ENCODE measurements around the gene ZNF81. TPM values are rescaled to one million over a fixed set of nuclear protein-coding genes. Genes with fewer than 3 reads are reported as not detected.

Gene ZNF81
- total and polyA plus RNA-seq, 2 donors (not counting 1 experiment from before 2014, with no cell fraction given): 3.5 to 5.4 TPM

DNA sequence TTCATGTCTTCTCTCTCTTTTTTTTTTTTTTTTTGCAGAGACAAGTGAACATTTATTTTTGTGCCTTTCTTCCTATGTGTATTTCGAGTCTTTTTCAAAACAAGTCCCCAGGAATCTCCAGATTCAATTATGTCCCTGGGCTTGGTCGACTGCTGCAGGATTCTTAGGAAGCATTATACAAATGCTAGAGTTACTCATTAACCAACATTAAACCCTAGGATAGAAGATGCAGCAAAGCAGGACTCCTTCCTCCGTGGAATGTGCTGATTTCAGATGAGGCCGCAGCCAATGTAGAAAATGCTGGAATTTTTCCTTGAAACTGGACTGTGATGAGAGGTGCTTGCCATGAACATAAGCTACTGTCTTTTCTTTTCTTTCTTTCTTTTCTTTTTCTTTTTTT lies 3.4 kb downstream of the ZNF81 start:
- H2AFZ ChIP-seq (ENCODE audit: low read length): no peak overlapping the region
- DNase-seq (ENCODE audit: low read depth in 2 of 2): no peak
- no peaks in the 10 kb centered on the region for H3K27me3 ChIP-seq (ENCODE audit: control insufficient read depth, insufficient read depth, low read length)
- no peaks in the 10 kb centered on the region for H3K36me3 ChIP-seq (ENCODE audit: control insufficient read depth, insufficient read depth, low read length)
- H3K27ac ChIP-seq (ENCODE audit: insufficient read depth, low read length): no peak overlapping the region
- no peak overlapping the region for H3K9ac ChIP-seq (ENCODE audit: insufficient read depth, low read length)
- H3K4me1 ChIP-seq (ENCODE audit: control insufficient read depth, extremely low read depth, insufficient read depth, low read length): no peaks in the 10 kb centered on the region
- H3K9me3 ChIP-seq (ENCODE audit: control insufficient read depth, insufficient read depth, low read depth, low read length): no peaks in the 10 kb centered on the region
- peaks cover 2% of the 10 kb centered on the region for H3K79me2 ChIP-seq (ENCODE audit: control insufficient read depth, insufficient read depth, low read length)
- no peak for TF ChIP-seq EZH2 (IDR thresholded peaks at IDR 0.05; ENCODE audit: low read length, missing control alignments)
- TF ChIP-seq, protein P1, sequence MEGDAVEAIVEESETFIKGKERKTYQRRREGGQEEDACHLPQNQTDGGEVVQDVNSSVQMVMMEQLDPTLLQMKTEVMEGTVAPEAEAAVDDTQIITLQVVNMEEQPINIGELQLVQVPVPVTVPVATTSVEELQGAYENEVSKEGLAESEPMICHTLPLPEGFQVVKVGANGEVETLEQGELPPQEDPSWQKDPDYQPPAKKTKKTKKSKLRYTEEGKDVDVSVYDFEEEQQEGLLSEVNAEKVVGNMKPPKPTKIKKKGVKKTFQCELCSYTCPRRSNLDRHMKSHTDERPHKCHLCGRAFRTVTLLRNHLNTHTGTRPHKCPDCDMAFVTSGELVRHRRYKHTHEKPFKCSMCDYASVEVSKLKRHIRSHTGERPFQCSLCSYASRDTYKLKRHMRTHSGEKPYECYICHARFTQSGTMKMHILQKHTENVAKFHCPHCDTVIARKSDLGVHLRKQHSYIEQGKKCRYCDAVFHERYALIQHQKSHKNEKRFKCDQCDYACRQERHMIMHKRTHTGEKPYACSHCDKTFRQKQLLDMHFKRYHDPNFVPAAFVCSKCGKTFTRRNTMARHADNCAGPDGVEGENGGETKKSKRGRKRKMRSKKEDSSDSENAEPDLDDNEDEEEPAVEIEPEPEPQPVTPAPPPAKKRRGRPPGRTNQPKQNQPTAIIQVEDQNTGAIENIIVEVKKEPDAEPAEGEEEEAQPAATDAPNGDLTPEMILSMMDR (conservative IDR thresholded peaks at IDR 0.05 in 1 of 2, IDR thresholded peaks at IDR 0.05 in 1 of 2; ENCODE audit: low read depth in 1 of 2, low read length in 2 of 2): no peak
- H4K20me1 ChIP-seq (ENCODE audit: control insufficient read depth, extremely low read depth, insufficient read depth, low read length): no peaks in the 10 kb centered on the region
- H3K4me2 ChIP-seq (ENCODE audit: extremely low read depth, insufficient read depth, low read length): no peak overlapping the region
- no peak overlapping the region for H3K4me3 ChIP-seq (replicated peaks in 1 of 4; ENCODE audit: control extremely low read depth in 1 of 4, insufficient read depth in 1 of 4, low read depth in 3 of 4, low read length in 4 of 4)

DNA sequence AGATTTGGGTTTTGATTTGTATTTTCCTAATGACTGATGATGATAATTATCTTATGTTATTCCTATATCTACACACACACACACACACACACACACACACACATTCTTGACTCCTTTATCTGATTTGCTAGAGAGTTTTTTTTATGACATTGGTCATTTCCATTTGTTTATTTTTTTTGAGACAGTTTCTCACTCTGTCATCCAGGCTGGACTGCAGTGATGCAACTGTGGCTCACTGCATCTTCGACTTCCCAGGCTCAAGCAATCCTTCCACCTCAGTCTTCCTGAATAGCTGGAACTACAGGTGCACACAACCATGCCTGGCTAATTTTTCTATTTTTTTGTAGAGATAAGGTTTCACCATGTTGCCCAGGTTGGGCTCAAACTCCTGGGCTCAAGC lies 6.7 kb downstream of the ZNF81 start:
- DNase-seq (ENCODE audit: low read depth in 2 of 2): no peak
- Histone ChIP-seq H3K4me3 (replicated peaks in 1 of 4; ENCODE audit: control extremely low read depth in 1 of 4, insufficient read depth in 1 of 4, low read depth in 3 of 4, low read length in 4 of 4) (no peak overlapping the region), H3K4me1 (ENCODE audit: control insufficient read depth, extremely low read depth, insufficient read depth, low read length) (no peaks in the 10 kb centered on the region), H3K27me3 (ENCODE audit: control insufficient read depth, insufficient read depth, low read length) (no peaks in the 10 kb centered on the region), H3K9me3 (ENCODE audit: control insufficient read depth, insufficient read depth, low read depth, low read length) (no peaks in the 10 kb centered on the region), H3K9ac (ENCODE audit: insufficient read depth, low read length) (no peak overlapping the region), H2AFZ (ENCODE audit: low read length) (no peak overlapping the region), H3K36me3 (ENCODE audit: control insufficient read depth, insufficient read depth, low read length) (no peaks in the 10 kb centered on the region), H3K27ac (ENCODE audit: insufficient read depth, low read length) (no peak overlapping the region), H3K4me2 (ENCODE audit: extremely low read depth, insufficient read depth, low read length) (no peak overlapping the region), H4K20me1 (ENCODE audit: control insufficient read depth, extremely low read depth, insufficient read depth, low read length) (no peaks in the 10 kb centered on the region), H3K79me2 (ENCODE audit: control insufficient read depth, insufficient read depth, low read length) (no peaks in the 10 kb centered on the region)
- TF ChIP-seq, protein P1 (conservative IDR thresholded peaks at IDR 0.05 in 1 of 2, IDR thresholded peaks at IDR 0.05 in 1 of 2; ENCODE audit: low read depth in 1 of 2, low read length in 2 of 2): no peak
- no peak for TF ChIP-seq EZH2 (IDR thresholded peaks at IDR 0.05; ENCODE audit: low read length, missing control alignments)

DNA sequence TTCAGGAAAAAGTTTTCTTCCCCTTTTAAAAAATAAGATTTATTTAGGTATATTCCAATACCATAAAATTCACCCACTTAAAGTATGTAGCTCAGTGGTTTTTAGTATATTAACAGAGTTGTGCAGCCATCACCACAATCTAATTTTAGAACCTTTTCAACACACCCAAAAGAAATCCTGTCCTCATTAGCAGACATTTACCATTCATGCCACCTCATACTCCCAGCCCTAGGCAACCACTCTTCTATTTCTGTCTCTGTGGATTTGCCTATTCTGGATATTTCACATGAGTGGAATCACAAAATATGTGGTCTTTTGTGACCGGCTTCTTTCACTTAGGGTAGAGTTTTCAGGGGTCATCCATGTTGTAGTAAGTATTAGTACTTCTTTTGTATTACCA lies 7.4 kb downstream of the ZNF81 start:
- Histone ChIP-seq H3K4me1 (ENCODE audit: control insufficient read depth, extremely low read depth, insufficient read depth, low read length) (no peaks in the 10 kb centered on the region), H3K27me3 (ENCODE audit: control insufficient read depth, insufficient read depth, low read length) (no peaks in the 10 kb centered on the region), H2AFZ (ENCODE audit: low read length) (no peak overlapping the region), H3K4me2 (ENCODE audit: extremely low read depth, insufficient read depth, low read length) (no peak overlapping the region), H3K27ac (ENCODE audit: insufficient read depth, low read length) (no peak overlapping the region), H3K36me3 (ENCODE audit: control insufficient read depth, insufficient read depth, low read length) (no peaks in the 10 kb centered on the region), H3K4me3 (replicated peaks in 1 of 4; ENCODE audit: control extremely low read depth in 1 of 4, insufficient read depth in 1 of 4, low read depth in 3 of 4, low read length in 4 of 4) (no peak overlapping the region), H3K9me3 (ENCODE audit: control insufficient read depth, insufficient read depth, low read depth, low read length) (no peaks in the 10 kb centered on the region), H3K9ac (ENCODE audit: insufficient read depth, low read length) (no peak overlapping the region), H3K79me2 (ENCODE audit: control insufficient read depth, insufficient read depth, low read length) (no peaks in the 10 kb centered on the region), H4K20me1 (ENCODE audit: control insufficient read depth, extremely low read depth, insufficient read depth, low read length) (no peaks in the 10 kb centered on the region)
- TF ChIP-seq, protein P1 (conservative IDR thresholded peaks at IDR 0.05 in 1 of 2, IDR thresholded peaks at IDR 0.05 in 1 of 2; ENCODE audit: low read depth in 1 of 2, low read length in 2 of 2): no peak
- TF ChIP-seq EZH2 (IDR thresholded peaks at IDR 0.05; ENCODE audit: low read length, missing control alignments): no peak
- no peak for DNase-seq (ENCODE audit: low read depth in 2 of 2)

All from fibroblast of lung (primary cell).